Activated T-cell treated with anti-CD3 and anti-CD28 coated beads for 1 hour (primary cell): ENCODE measurements around the gene PPFIBP2.

ENCODE experiments used
- DNase-seq: peaks from one replicate; pipeline ENCODE4 v3.0.0-alpha.2; 2020; ENCODE audit warnings: low read depth

Gene PPFIBP2

GRCh38 chr11:7667460-7667859 lies 153.7 kb downstream of the PPFIBP2 start:
- no peak for DNase-seq

GRCh38 chr11:7668464-7668863 lies 154.7 kb downstream of the PPFIBP2 start:
- no peak for DNase-seq

- DNase-seq = no peak
These were observed 155.1 kb downstream of the PPFIBP2 start for GRCh38 chr11:7668911-7669310.

- DNase-seq = no peak
These were observed 156.8 kb downstream of the PPFIBP2 start for GRCh38 chr11:7670641-7671040.

GRCh38 chr11:7671347-7672215 lies 157.8 kb downstream of the PPFIBP2 start:
- no peak for DNase-seq

GRCh38 chr11:7672276-7672959 lies 158.6 kb downstream of the PPFIBP2 start:
- no peak for DNase-seq

GRCh38 chr11:7672960-7673723 lies 159.3 kb downstream of the PPFIBP2 start, which contains the start of gene CYB5R2:
Gene CYB5R2 (minus strand): TSS chr11:7673500. CDS start chr11:7672825, 675 bp downstream.
- DNase-seq = no peak

- DNase-seq = no peak
These were observed 160.1 kb downstream of the PPFIBP2 start for GRCh38 chr11:7673724-7674434.

GRCh38 chr11:7675631-7676030 lies 161.8 kb downstream of the PPFIBP2 start:
- DNase-seq = no peak

GRCh38 chr11:7677071-7677470 lies 163.3 kb downstream of the PPFIBP2 start:
- no peak for DNase-seq

GRCh38 chr11:7677796-7678201 lies 164.0 kb downstream of the PPFIBP2 start:
- no peak for DNase-seq

GRCh38 chr11:7683571-7683970 lies 169.8 kb downstream of the PPFIBP2 start:
- DNase-seq = no peak

GRCh38 chr11:7686761-7687160 lies 173.0 kb downstream of the PPFIBP2 start:
- no peak for DNase-seq

GRCh38 chr11:7687386-7687785 lies 173.6 kb downstream of the PPFIBP2 start:
- DNase-seq = no peak

- DNase-seq = no peak
These were observed 174.5 kb downstream of the PPFIBP2 start for GRCh38 chr11:7688238-7688826.

- no peak for DNase-seq
These were observed 175.4 kb downstream of the PPFIBP2 start for GRCh38 chr11:7689239-7689638.

GRCh38 chr11:7690648-7691047 lies 176.8 kb downstream of the PPFIBP2 start:
- no peak for DNase-seq

- DNase-seq = no peak
These were observed 178.1 kb downstream of the PPFIBP2 start for GRCh38 chr11:7691759-7692350.

- no peak for DNase-seq
These were observed 178.6 kb downstream of the PPFIBP2 start for GRCh38 chr11:7692426-7692825.

GRCh38 chr11:7694235-7694634 lies 180.4 kb downstream of the PPFIBP2 start:
- DNase-seq = no peak

GRCh38 chr11:7696424-7696823 lies 182.6 kb downstream of the PPFIBP2 start:
- DNase-seq = no peak
